WTC11 (cell line): ENCODE data around the gene NRAP. TPM values are rescaled to one million over a fixed set of nuclear protein-coding genes. Genes with fewer than 3 reads are reported as not detected.

ENCODE experiments used
- ATAC-seq: fragments of 200-7000 bp; cut with Tn5 transposase; 2 replicates; pipeline ENCODE4 v1.10.0; 2021; ENCODE audit warnings: mild to moderate bottlenecking, moderate library complexity
- CTCF ChIA-PET: fragments of 300-600 bp; sonication (Branson Sonifier 250); formaldehyde crosslinking; loops from one replicate; lab custom pipeline; 2021; ENCODE audit warnings: antibody characterized with exemption; lab: Charles Lee
- POLR2A ChIA-PET: fragments of 350-600 bp; sonication (Branson Sonifier 250); formaldehyde crosslinking; loops from one replicate; lab custom pipeline; 2021; ENCODE audit warnings: antibody characterized with exemption; lab: Charles Lee
- DNase-seq: peaks from one replicate; pipeline ENCODE4 v3.0.0; 2021; ENCODE audit warnings: low spot score
- H3K27ac Mint-ChIP-seq: 2 replicates; pipeline ENCODE4 v1.8.0; 2021; ENCODE audit warnings: mixed read lengths
- H3K27me3 Mint-ChIP-seq: 2 replicates; pipeline ENCODE4 v1.8.0; 2021; ENCODE audit warnings: low read depth, mild to moderate bottlenecking, moderate library complexity, mixed read lengths
- H3K36me3 Mint-ChIP-seq: 2 replicates; pipeline ENCODE4 v1.8.0; 2021; ENCODE audit warnings: mixed read lengths
- H3K4me1 Mint-ChIP-seq: 2 replicates; pipeline ENCODE4 v1.8.0; 2022; ENCODE audit warnings: mixed read lengths
- H3K4me3 Mint-ChIP-seq: 2 replicates; pipeline ENCODE4 v1.8.0; 2021; ENCODE audit warnings: mild to moderate bottlenecking, moderate library complexity, mixed read lengths
- H3K9me3 Mint-ChIP-seq: 2 replicates; pipeline ENCODE4 v1.8.0; 2021; ENCODE audit warnings: mixed read lengths
- CREM ChIP-seq: sonication (generic); formaldehyde crosslinking; IDR thresholded peaks from 2 replicates; pipeline ENCODE4 v1.8.1; 2022; ENCODE audit warnings: mild to moderate bottlenecking, missing genetic modification reagents, moderate library complexity
- EMX1 ChIP-seq: fragments of 250-450 bp; sonication (Bioruptor Pico); IDR thresholded peaks from 2 replicates; pipeline ENCODE4 v1.8.0; 2021; ENCODE audit warnings: mild to moderate bottlenecking
- ETV6 ChIP-seq: sonication (generic); formaldehyde crosslinking; IDR thresholded peaks from 2 replicates; pipeline ENCODE4 v1.8.1; 2022; ENCODE audit warnings: mild to moderate bottlenecking, missing genetic modification reagents
- FOXP1 ChIP-seq: sonication (generic); formaldehyde crosslinking; IDR thresholded peaks from 2 replicates; pipeline ENCODE4 v1.8.0; 2022; ENCODE audit warnings: missing genetic modification reagents, mild to moderate bottlenecking, moderate library complexity, borderline replicate concordance
- HMGA2 ChIP-seq: fragments of 250-450 bp; sonication (Bioruptor Pico); IDR thresholded peaks from 2 replicates; pipeline ENCODE4 v1.4.0; 2021; ENCODE audit warnings: mild to moderate bottlenecking, moderate library complexity
- IRF2 ChIP-seq: sonication (generic); formaldehyde crosslinking; IDR thresholded peaks from 2 replicates; pipeline ENCODE4 v1.8.0; 2022; ENCODE audit warnings: low read depth, missing genetic modification reagents, borderline replicate concordance
- JUN ChIP-seq: sonication (generic); formaldehyde crosslinking; IDR thresholded peaks from 2 replicates; pipeline ENCODE4 v1.8.0; 2023; ENCODE audit warnings: mild to moderate bottlenecking, missing genetic modification reagents
- KAT7 ChIP-seq: sonication (generic); formaldehyde crosslinking; IDR thresholded peaks from 2 replicates; pipeline ENCODE4 v1.8.1; 2023; ENCODE audit warnings: missing genetic modification reagents, mild to moderate bottlenecking, borderline replicate concordance
- NFATC4 ChIP-seq: fragments of 250-450 bp; sonication (Bioruptor Pico); IDR thresholded peaks from 2 replicates; pipeline ENCODE4 v1.9.0; 2021; ENCODE audit warnings: mild to moderate bottlenecking
- NFYB ChIP-seq: sonication (generic); formaldehyde crosslinking; conservative IDR thresholded peaks from 2 replicates; pipeline ENCODE4 v1.8.0; 2022; ENCODE audit warnings: low read depth, missing genetic modification reagents
- NR2C2 ChIP-seq: sonication (generic); formaldehyde crosslinking; IDR thresholded peaks from 2 replicates; pipeline ENCODE4 v1.8.0; 2022; ENCODE audit warnings: mild to moderate bottlenecking, missing genetic modification reagents
- PRRX2 ChIP-seq: fragments of 250-450 bp; sonication (Bioruptor Pico); IDR thresholded peaks from 2 replicates; pipeline ENCODE4 v1.8.0; 2021; ENCODE audit warnings: mild to moderate bottlenecking
- TCF7 ChIP-seq: sonication (generic); formaldehyde crosslinking; IDR thresholded peaks from 2 replicates; pipeline ENCODE4 v1.8.0; 2022; ENCODE audit warnings: mild to moderate bottlenecking, low read depth, missing genetic modification reagents, moderate library complexity
- TEAD4 ChIP-seq: sonication (generic); formaldehyde crosslinking; IDR thresholded peaks from 2 replicates; pipeline ENCODE4 v1.8.0; 2022; ENCODE audit warnings: mild to moderate bottlenecking, missing genetic modification reagents
- TP53 ChIP-seq: sonication (generic); formaldehyde crosslinking; IDR thresholded peaks from 2 replicates; pipeline ENCODE4 v1.8.1; 2023; ENCODE audit warnings: mild to moderate bottlenecking, missing genetic modification reagents
- ZNF263 ChIP-seq: sonication (generic); formaldehyde crosslinking; IDR thresholded peaks from 2 replicates; pipeline ENCODE4 v1.8.1; 2022; ENCODE audit warnings: low read depth, mild to moderate bottlenecking, moderate library complexity, missing genetic modification reagents
- ZNF671 ChIP-seq: fragments of 250-450 bp; sonication (Bioruptor Pico); IDR thresholded peaks from 2 replicates; pipeline ENCODE4 v1.8.0; 2021; ENCODE audit warnings: mild to moderate bottlenecking
- total RNA-seq: library from RNA; stranded (reverse); gene quantifications from 3 replicates; pipeline ENCODE4 v1.2.3, GENCODE V29; 2021
- TF ChIP-seq, protein P1 (sequence below): fragments of 250-450 bp; sonication (Bioruptor Pico); IDR thresholded peaks from 2 replicates; pipeline ENCODE4 v1.9.0; 2021; ENCODE audit warnings: mild to moderate bottlenecking, borderline replicate concordance
- TF ChIP-seq, protein P2 (sequence below): fragments of 200-600 bp; IDR thresholded peaks from 2 replicates; pipeline ENCODE4 v1.8.0; 2022; ENCODE audit warnings: antibody characterized with exemption
- TF ChIP-seq, protein P3 (sequence below): sonication (generic); formaldehyde crosslinking; IDR thresholded peaks from 2 replicates; pipeline ENCODE4 v1.8.1; 2023; ENCODE audit warnings: mild to moderate bottlenecking, missing genetic modification reagents, moderate library complexity
- TF ChIP-seq, protein P4 (sequence below): sonication (generic); formaldehyde crosslinking; IDR thresholded peaks from 2 replicates; pipeline ENCODE4 v1.8.1; 2023; ENCODE audit warnings: mild to moderate bottlenecking, missing genetic modification reagents, moderate library complexity
- TF ChIP-seq, protein P5 (sequence below): sonication (generic); formaldehyde crosslinking; conservative IDR thresholded peaks from 2 replicates; pipeline ENCODE4 v1.8.1; 2022; ENCODE audit warnings: mild to moderate bottlenecking, missing genetic modification reagents

Gene NRAP
- total RNA-seq, 1 experiment from 2014 or later = not detected

DNA sequence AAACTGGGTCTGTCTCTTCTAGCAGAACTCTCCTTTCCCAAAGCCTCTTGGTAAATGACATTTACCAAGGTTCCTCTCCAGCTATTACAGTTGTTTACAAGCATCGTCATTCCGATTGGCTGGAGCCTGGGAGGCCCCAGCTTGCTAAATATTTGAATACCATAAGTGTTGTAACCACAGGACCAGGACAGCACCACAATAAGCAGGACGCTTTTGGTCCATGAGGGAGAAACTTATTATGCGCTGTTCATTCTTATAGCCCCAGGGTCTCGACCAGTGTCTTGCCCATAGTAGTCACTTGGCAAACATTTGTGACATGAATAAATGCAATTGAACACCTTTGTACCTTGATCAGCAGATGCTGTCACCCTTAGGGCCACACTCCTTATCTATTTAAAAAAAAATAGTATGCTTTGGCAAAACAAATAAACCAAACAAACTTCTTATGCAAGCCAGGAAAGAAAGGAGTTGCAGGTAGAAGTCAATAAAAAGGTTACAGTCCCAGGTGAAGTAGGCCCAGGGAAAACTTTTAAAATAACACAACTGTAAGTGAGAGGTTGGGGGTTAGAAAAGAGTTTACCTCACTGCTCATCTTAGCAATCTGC lies 32.8 kb downstream of the NRAP start (continued):
- TF ChIP-seq NFYB (CRISPR knock-in tag) (no peak), PRRX2 (CRISPR knock-in tag) (no peak), TEAD4 (CRISPR knock-in tag) (no peak), ZNF671 (no peak), FOXP1 (CRISPR knock-in tag) (no peak), ZNF263 (CRISPR knock-in tag) (no peak), TCF7 (no peak), EMX1 (CRISPR knock-in tag) (no peak), KAT7 (no peak), NR2C2 (no peak), JUN (CRISPR knock-in tag) (no peak)
- TF ChIP-seq, protein P1, sequence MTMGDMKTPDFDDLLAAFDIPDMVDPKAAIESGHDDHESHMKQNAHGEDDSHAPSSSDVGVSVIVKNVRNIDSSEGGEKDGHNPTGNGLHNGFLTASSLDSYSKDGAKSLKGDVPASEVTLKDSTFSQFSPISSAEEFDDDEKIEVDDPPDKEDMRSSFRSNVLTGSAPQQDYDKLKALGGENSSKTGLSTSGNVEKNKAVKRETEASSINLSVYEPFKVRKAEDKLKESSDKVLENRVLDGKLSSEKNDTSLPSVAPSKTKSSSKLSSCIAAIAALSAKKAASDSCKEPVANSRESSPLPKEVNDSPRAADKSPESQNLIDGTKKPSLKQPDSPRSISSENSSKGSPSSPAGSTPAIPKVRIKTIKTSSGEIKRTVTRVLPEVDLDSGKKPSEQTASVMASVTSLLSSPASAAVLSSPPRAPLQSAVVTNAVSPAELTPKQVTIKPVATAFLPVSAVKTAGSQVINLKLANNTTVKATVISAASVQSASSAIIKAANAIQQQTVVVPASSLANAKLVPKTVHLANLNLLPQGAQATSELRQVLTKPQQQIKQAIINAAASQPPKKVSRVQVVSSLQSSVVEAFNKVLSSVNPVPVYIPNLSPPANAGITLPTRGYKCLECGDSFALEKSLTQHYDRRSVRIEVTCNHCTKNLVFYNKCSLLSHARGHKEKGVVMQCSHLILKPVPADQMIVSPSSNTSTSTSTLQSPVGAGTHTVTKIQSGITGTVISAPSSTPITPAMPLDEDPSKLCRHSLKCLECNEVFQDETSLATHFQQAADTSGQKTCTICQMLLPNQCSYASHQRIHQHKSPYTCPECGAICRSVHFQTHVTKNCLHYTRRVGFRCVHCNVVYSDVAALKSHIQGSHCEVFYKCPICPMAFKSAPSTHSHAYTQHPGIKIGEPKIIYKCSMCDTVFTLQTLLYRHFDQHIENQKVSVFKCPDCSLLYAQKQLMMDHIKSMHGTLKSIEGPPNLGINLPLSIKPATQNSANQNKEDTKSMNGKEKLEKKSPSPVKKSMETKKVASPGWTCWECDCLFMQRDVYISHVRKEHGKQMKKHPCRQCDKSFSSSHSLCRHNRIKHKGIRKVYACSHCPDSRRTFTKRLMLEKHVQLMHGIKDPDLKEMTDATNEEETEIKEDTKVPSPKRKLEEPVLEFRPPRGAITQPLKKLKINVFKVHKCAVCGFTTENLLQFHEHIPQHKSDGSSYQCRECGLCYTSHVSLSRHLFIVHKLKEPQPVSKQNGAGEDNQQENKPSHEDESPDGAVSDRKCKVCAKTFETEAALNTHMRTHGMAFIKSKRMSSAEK (CRISPR knock-in tag) = no peak
- TF ChIP-seq, protein P2, sequence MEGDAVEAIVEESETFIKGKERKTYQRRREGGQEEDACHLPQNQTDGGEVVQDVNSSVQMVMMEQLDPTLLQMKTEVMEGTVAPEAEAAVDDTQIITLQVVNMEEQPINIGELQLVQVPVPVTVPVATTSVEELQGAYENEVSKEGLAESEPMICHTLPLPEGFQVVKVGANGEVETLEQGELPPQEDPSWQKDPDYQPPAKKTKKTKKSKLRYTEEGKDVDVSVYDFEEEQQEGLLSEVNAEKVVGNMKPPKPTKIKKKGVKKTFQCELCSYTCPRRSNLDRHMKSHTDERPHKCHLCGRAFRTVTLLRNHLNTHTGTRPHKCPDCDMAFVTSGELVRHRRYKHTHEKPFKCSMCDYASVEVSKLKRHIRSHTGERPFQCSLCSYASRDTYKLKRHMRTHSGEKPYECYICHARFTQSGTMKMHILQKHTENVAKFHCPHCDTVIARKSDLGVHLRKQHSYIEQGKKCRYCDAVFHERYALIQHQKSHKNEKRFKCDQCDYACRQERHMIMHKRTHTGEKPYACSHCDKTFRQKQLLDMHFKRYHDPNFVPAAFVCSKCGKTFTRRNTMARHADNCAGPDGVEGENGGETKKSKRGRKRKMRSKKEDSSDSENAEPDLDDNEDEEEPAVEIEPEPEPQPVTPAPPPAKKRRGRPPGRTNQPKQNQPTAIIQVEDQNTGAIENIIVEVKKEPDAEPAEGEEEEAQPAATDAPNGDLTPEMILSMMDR = no peak

DNA sequence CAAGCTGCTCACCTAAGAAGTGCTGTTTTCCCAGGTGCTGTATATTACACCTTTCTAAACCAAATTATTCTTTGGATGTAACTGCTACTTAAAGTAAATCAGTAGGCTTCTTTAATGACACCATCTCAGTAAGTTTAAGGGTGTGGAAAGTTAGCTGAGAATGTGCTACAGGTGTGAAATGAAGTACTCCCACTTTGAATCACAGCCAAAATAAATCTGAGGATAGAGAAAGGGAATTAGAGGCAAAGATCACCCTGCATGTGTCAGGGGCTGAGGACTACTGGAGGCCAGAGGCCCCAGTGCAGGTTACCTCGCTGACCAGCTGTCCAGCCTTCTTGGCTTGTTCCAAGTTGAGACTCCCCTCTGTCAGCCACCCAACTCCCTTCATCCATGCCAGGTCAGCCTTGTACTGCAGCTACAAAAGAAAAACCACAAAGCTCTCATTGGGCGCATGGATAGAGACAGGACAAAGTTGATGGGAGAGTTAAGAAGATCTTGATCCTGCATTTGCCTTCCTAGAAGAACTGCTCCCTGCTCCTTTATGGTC lies 35.2 kb downstream of the NRAP start:
- POLR2A ChIA-PET = no interaction called here

DNA sequence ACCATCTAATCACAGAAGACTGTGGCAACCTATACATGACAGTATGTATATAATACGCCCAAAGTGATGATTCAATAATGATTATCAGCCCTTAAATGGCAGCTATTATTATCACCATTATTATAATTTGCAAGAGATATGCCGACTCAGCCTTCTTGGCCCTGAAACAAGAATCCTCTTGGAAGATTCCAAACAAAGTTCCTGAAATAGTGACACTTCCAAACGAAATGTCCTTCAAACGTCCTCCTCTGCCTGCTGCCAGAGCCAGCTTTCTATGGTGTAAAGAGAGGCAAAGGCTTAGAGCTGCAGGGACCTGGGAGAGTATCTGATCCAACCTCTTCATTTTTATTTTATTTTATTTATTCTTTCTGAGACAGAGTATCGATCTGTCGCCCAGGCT lies 36.0 kb downstream of the NRAP start:
- Mint-ChIP-seq H3K4me1 (peaks cover 22% of the 10 kb centered on the region), H3K27ac (no peak overlapping the region), H3K4me3 (no peak overlapping the region), H3K36me3 (no peaks in the 10 kb centered on the region), H3K9me3 (peaks cover 4% of the 10 kb centered on the region), H3K27me3 (peaks cover 14% of the 10 kb centered on the region)
- ChIA-PET POLR2A (no interaction called here), CTCF (interaction anchor here (1.0 kb wide), 1 partner anchor 11 kb away, joined by 4 read pairs; no protein-coding TSS in a partner anchor)
- ATAC-seq = no peak
- no peak for DNase-seq
- TF ChIP-seq NFATC4 (CRISPR knock-in tag) (no peak), CREM (no peak), HMGA2 (CRISPR knock-in tag) (no peak), NFYB (CRISPR knock-in tag) (no peak), IRF2 (CRISPR knock-in tag) (no peak), KAT7 (no peak), TP53 (no peak)
- TF ChIP-seq, protein P3, sequence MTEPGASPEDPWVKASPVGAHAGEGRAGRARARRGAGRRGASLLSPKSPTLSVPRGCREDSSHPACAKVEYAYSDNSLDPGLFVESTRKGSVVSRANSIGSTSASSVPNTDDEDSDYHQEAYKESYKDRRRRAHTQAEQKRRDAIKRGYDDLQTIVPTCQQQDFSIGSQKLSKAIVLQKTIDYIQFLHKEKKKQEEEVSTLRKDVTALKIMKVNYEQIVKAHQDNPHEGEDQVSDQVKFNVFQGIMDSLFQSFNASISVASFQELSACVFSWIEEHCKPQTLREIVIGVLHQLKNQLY (CRISPR knock-in tag) = no peak
- TF ChIP-seq, protein P1 (CRISPR knock-in tag) = no peak
- TF ChIP-seq, protein P4, sequence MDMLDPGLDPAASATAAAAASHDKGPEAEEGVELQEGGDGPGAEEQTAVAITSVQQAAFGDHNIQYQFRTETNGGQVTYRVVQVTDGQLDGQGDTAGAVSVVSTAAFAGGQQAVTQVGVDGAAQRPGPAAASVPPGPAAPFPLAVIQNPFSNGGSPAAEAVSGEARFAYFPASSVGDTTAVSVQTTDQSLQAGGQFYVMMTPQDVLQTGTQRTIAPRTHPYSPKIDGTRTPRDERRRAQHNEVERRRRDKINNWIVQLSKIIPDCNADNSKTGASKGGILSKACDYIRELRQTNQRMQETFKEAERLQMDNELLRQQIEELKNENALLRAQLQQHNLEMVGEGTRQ (CRISPR knock-in tag) = no peak

More for the DNA sequence above, 35.2 kb downstream of the NRAP start:
- H3K9me3 Mint-ChIP-seq = peaks cover 6% of the 10 kb centered on the region
- no peaks in the 10 kb centered on the region for H3K36me3 Mint-ChIP-seq
- no peak for ATAC-seq
- DNase-seq = no peak
- no peak overlapping the region for H3K4me3 Mint-ChIP-seq
- CTCF ChIA-PET = interaction anchor here (0.6 kb wide), 1 partner anchor 447 kb away, joined by 4 read pairs; no protein-coding TSS in a partner anchor
- no peak overlapping the region for H3K27ac Mint-ChIP-seq
- TF ChIP-seq IRF2 (CRISPR knock-in tag) (no peak), NFATC4 (CRISPR knock-in tag) (no peak), ETV6 (no peak)
- TF ChIP-seq, protein P5, sequence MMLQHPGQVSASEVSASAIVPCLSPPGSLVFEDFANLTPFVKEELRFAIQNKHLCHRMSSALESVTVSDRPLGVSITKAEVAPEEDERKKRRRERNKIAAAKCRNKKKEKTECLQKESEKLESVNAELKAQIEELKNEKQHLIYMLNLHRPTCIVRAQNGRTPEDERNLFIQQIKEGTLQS (CRISPR knock-in tag) = no peak
- H3K27me3 Mint-ChIP-seq = peaks cover 14% of the 10 kb centered on the region
- peaks cover 22% of the 10 kb centered on the region for H3K4me1 Mint-ChIP-seq
